ENCODE measurements around the gene HMCN2. TPM values are rescaled to one million over a fixed set of nuclear protein-coding genes. Genes with fewer than 3 reads are reported as not detected.

Gene HMCN2
- total RNA-seq, 1 experiment from 2014 or later = 8.6 TPM

- no peak overlapping the region for H4K91ac ChIP-seq (ENCODE audit: insufficient read length, low read depth, low read length)
- no peaks in the 10 kb centered on the region for H3K23me2 ChIP-seq (ENCODE audit: insufficient read length, low read depth, low read length, poor library complexity, severe bottlenecking)
- Mint-ChIP-seq H3K4me3 (no peak overlapping the region), H3K27me3 (ENCODE audit: low read depth) (no peaks in the 10 kb centered on the region; the same call in 1 of the 2 replicates), H3K27ac (no peak overlapping the region), H3K4me1 (peaks cover 18 to 26% of the 10 kb centered on the region in 2 experiments), H3K36me3 (ENCODE audit: insufficient read depth in 1 of 3, low read depth in 3 of 3) (peaks cover 13 to 27% (median 15%) of the 10 kb centered on the region in 3 experiments), H3K9me3 (no peaks in the 10 kb centered on the region)
- no peak overlapping the region for H2BK20ac ChIP-seq (ENCODE audit: low read depth, low read length, poor library complexity, severe bottlenecking)
- no CpG with 5 or more reads among the region's 15 CpGs for WGBS (ENCODE audit: extremely low coverage, insufficient read length, low lambda C conversion rate)
- H3K56ac ChIP-seq (ENCODE audit: insufficient read length, low read depth, low read length) = no peak overlapping the region
- no peak overlapping the region for H4K8ac ChIP-seq (replicated peaks; ENCODE audit: insufficient read length, low read depth, low read length)
- DNase-seq = peak; percentile 69
- H4K20me1 ChIP-seq (ENCODE audit: control insufficient read depth, insufficient read depth, insufficient read length) = no peaks in the 10 kb centered on the region
- H3T11ph ChIP-seq (ENCODE audit: low read length) = no peak overlapping the region
- no peak overlapping the region for H3K9ac ChIP-seq (ENCODE audit: extremely low read depth, insufficient read length, low read length)
- H4K5ac ChIP-seq (ENCODE audit: insufficient read length, low read depth, low read length) = no peak overlapping the region
- H2BK120ac ChIP-seq (ENCODE audit: low read depth, low read length, poor library complexity, severe bottlenecking) = no peak overlapping the region
- no peak overlapping the region for H2BK5ac ChIP-seq (ENCODE audit: insufficient read length, low read length)
- no peaks in the 10 kb centered on the region; the same call in 1 of the 2 replicates for H3K4me1 ChIP-seq (ENCODE audit: insufficient read depth, low read length)
- no peaks in the 10 kb centered on the region for H3K79me2 ChIP-seq (ENCODE audit: insufficient read depth, low read length)
- no peaks in the 10 kb centered on the region for H3K79me1 ChIP-seq (ENCODE audit: insufficient read depth, low read depth, low read length, poor library complexity, severe bottlenecking)
- no peak overlapping the region for H2BK12ac ChIP-seq (ENCODE audit: insufficient read length, low read depth, low read length)
- H2AFZ ChIP-seq (ENCODE audit: low read length) = no peak overlapping the region
- no peak for TF ChIP-seq CTCF (conservative IDR thresholded peaks at IDR 0.05)
- no peaks in the 10 kb centered on the region for H3K27me3 ChIP-seq (ENCODE audit: insufficient read depth, low read length)
- H3K4me2 ChIP-seq (ENCODE audit: insufficient read depth, insufficient read length, low read length) = no peak overlapping the region
- H2BK15ac ChIP-seq (ENCODE audit: low read depth, low read length) = no peak overlapping the region
- no peaks in the 10 kb centered on the region for H3K9me3 ChIP-seq (ENCODE audit: control insufficient read depth, low read depth, low read length)
- no peak overlapping the region for H3K27ac ChIP-seq (ENCODE audit: insufficient read length, low read depth, low read length)
- H3K18ac ChIP-seq (ENCODE audit: insufficient read length, low read depth, low read length) = no peak overlapping the region
- H3K23ac ChIP-seq (ENCODE audit: insufficient read length, low read depth, low read length) = no peak overlapping the region
- no peak overlapping the region for H3K4ac ChIP-seq (ENCODE audit: low read depth, low read length)
- H2AK5ac ChIP-seq (ENCODE audit: insufficient read length, low read length) = no peak overlapping the region
- no peak overlapping the region for H3K14ac ChIP-seq (ENCODE audit: insufficient read depth, low read length)
Measured at GRCh38 chr9:130298662-130299279, 33.2 kb downstream of the HMCN2 start.

Data from H9 (cell line).